Upper lobe of left lung (tissue), 6 donors: ENCODE data around the gene ADK. TPM values are rescaled to one million over a fixed set of nuclear protein-coding genes. Genes with fewer than 3 reads are reported as not detected.

Experiments used
- ATAC-seq, 2 donors: fragments of 200-7000 bp; cut with Tn5 transposase; one replicate each; pipeline ENCODE4 v1.9.1; 2022; ENCODE audit warnings: mild to moderate bottlenecking in 2 of 2, moderate library complexity in 2 of 2; ENCODE audit not compliant: low FRiP score in 2 of 2
- DNase-seq, 2 donors: peaks; one replicate each; pipeline ENCODE4 v3.0.0-alpha.2; 2019 to 2020
- H3K27ac ChIP-seq, 4 donors: fragments of 200-600 bp; sonication (generic); one replicate each; pipeline ENCODE4 v1.5.1; 2016 to 2019
- H3K27me3 ChIP-seq, 4 donors: fragments of 200-600 bp; sonication (generic); one replicate each; pipeline ENCODE4 v1.5.1; 2017 to 2019
- H3K36me3 ChIP-seq, 4 donors: fragments of 200-600 bp; sonication (generic); one replicate each; pipeline ENCODE4 v1.5.1; 2016 to 2019
- H3K4me1 ChIP-seq, 4 donors: fragments of 200-600 bp; sonication (generic); one replicate each; pipeline ENCODE4 v1.5.1; 2018 to 2019
- H3K4me3 ChIP-seq, 4 donors: fragments of 200-600 bp; sonication (generic); one replicate each; pipeline ENCODE4 v1.5.1; 2017 to 2019; ENCODE audit warnings: mild to moderate bottlenecking in 2 of 4, moderate library complexity in 1 of 4
- H3K9me3 ChIP-seq, 4 donors: fragments of 200-600 bp; sonication (generic); one replicate each; pipeline ENCODE4 v1.5.1; 2018 to 2019
- EP300 ChIP-seq, 4 donors: sonication (generic); formaldehyde crosslinking; IDR thresholded peaks; one replicate each; pipeline ENCODE4 v1.5.1; 2017; ENCODE audit warnings: antibody characterized with exemption in 4 of 4, control low read depth in 2 of 4
- POLR2A ChIP-seq, 4 donors: fragments of 450-650 bp; IDR thresholded peaks; one replicate each; pipeline ENCODE4 v1.5.1; 2016 to 2017; ENCODE audit warnings: antibody characterized with exemption in 4 of 4, mild to moderate bottlenecking in 2 of 4
- POLR2AphosphoS5 ChIP-seq, 2 donors: sonication (generic); formaldehyde crosslinking; IDR thresholded peaks; one replicate each; pipeline ENCODE4 v1.5.1; 2017; ENCODE audit warnings: antibody characterized with exemption in 2 of 2
- WGBS, 2 donors: methylation state at CpG; one replicate each; pipeline ENCODE4 v1.1.5; 2017 to 2018; 5-methylcytosine and 5-hydroxymethylcytosine counted together
- total RNA-seq, 6 donors: library from RNA; depleted of rRNA in 4 of 6; stranded (reverse); fragments of >200 nt in 4 of 6; gene quantifications; one replicate each; pipeline versions ENCODE4 v1.1.0 to v1.2.1, GENCODE V29; 2016 to 2021
- TF ChIP-seq, protein P1 (sequence below), 6 experiments: fragments of 450-650 bp in 4 of 6; fragments of 200-600 bp in 2 of 6; sonication (generic) in 2 of 6; IDR thresholded peaks; one replicate each; pipeline ENCODE4 v1.5.1; 2016 to 2019; ENCODE audit warnings: antibody characterized with exemption in 6 of 6
- donor health status: DM: no; HTN: no; CAD: no; lungs with moderate emphysema.
- donor health status: DM: no; HTN: yes; CAD: no; lungs with severe emphysema.

The ADK gene
- total RNA-seq, 6 donors from 2014 or later, result 27.9 to 123 (median 48.1) TPM

DNA sequence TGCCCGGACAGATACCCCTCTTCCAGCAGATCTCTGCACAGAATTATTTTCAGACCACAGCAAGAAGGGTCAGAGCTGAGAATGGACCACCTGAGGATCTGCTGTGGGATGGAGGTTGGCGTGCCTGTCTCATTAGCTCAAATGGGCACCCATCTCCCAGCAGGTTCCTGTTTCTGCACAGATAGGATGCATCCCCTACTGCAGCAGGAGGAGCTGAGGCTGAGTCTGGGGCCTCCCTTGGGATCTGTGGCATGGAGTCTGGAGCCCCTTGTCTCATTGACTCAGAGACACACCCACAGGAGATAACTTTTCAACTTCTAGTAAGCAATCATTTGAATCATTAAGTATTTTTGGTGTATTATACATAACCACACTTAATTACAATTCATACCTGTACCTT lies 212.7 kb downstream of the ADK start:
- no peak for ATAC-seq
- Histone ChIP-seq H3K4me3 (no peak overlapping the region), H3K9me3 (peaks cover 18 to 30% (median 24%) of the 10 kb centered on the region in 4 donors), H3K36me3 (peaks cover 0 to 8% (median 3%) of the 10 kb centered on the region in 4 donors), H3K27ac (no peak overlapping the region), H3K4me1 (no peaks in the 10 kb centered on the region), H3K27me3 (no peaks in the 10 kb centered on the region)
- TF ChIP-seq POLR2A (IDR thresholded peaks at IDR 0.05) (no peak), EP300 (IDR thresholded peaks at IDR 0.05) (no peak), POLR2AphosphoS5 (IDR thresholded peaks at IDR 0.05) (no peak)
- TF ChIP-seq, protein P1, sequence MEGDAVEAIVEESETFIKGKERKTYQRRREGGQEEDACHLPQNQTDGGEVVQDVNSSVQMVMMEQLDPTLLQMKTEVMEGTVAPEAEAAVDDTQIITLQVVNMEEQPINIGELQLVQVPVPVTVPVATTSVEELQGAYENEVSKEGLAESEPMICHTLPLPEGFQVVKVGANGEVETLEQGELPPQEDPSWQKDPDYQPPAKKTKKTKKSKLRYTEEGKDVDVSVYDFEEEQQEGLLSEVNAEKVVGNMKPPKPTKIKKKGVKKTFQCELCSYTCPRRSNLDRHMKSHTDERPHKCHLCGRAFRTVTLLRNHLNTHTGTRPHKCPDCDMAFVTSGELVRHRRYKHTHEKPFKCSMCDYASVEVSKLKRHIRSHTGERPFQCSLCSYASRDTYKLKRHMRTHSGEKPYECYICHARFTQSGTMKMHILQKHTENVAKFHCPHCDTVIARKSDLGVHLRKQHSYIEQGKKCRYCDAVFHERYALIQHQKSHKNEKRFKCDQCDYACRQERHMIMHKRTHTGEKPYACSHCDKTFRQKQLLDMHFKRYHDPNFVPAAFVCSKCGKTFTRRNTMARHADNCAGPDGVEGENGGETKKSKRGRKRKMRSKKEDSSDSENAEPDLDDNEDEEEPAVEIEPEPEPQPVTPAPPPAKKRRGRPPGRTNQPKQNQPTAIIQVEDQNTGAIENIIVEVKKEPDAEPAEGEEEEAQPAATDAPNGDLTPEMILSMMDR (IDR thresholded peaks at IDR 0.05), result no peak
- WGBS, 2 donors, result 100% methylated on average over 1 to 2 of the region's 2 CpGs
- DNase-seq, result no peak

- Histone ChIP-seq H3K9me3 (peaks cover 8 to 23% (median 16%) of the 10 kb centered on the region in 4 donors), H3K4me1 (no peaks in the 10 kb centered on the region), H3K27me3 (no peaks in the 10 kb centered on the region), H3K36me3 (peaks cover 0 to 8% (median 3%) of the 10 kb centered on the region in 4 donors), H3K4me3 (no peak overlapping the region), H3K27ac (no peak overlapping the region)
- ATAC-seq (no peak), DNase-seq (no peak)
- WGBS, 2 donors, result 81 to 87% methylated on average over 3 of the region's 3 CpGs
- TF ChIP-seq POLR2AphosphoS5 (IDR thresholded peaks at IDR 0.05) (no peak), EP300 (IDR thresholded peaks at IDR 0.05) (no peak), POLR2A (IDR thresholded peaks at IDR 0.05) (no peak)
- TF ChIP-seq, protein P1 (IDR thresholded peaks at IDR 0.05), result no peak
Measured at GRCh38 chr10:74365109-74365508, 214.1 kb downstream of the ADK start.

DNA sequence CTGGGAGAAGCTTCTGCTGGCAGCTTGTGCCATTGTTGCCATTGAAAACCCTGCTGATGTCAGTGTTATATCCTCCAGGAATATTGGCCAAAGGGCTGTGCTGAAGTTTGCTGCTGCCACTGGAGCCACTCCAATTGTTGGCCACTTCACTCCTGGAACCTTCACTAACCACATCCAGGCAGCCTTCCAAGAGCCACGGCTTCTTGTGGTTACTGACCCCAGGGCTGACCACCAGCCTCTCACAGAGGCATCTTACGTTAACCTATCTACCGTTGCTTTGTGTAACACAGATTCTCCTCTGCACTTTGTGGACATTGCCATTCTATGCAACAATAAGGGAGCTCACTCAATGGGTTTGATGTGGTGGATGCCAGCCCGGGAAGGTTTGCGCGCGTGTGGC lies 220.7 kb downstream of the ADK start:
- Histone ChIP-seq H3K27ac (no peak overlapping the region), H3K4me3 (no peak overlapping the region), H3K4me1 (no peaks in the 10 kb centered on the region), H3K9me3 (no peaks in the 10 kb centered on the region), H3K27me3 (no peaks in the 10 kb centered on the region), H3K36me3 (peaks cover 0 to 3% (median 0%) of the 10 kb centered on the region in 4 donors)
- ATAC-seq (no peak), DNase-seq (no peak)
- 89% methylated on average over 7 of the region's 7 CpGs for WGBS, 2 donors
- TF ChIP-seq, protein P1 (IDR thresholded peaks at IDR 0.05), result no peak
- no peak for TF ChIP-seq POLR2AphosphoS5 (IDR thresholded peaks at IDR 0.05)

GRCh38 chr10:74373059-74373458 lies 222.0 kb downstream of the ADK start:
- Histone ChIP-seq H3K36me3 (peaks cover 0 to 3% (median 0%) of the 10 kb centered on the region in 4 donors), H3K9me3 (no peaks in the 10 kb centered on the region), H3K4me3 (no peak overlapping the region), H3K27me3 (no peaks in the 10 kb centered on the region), H3K27ac (no peak overlapping the region), H3K4me1 (no peaks in the 10 kb centered on the region)
- no peak for DNase-seq
- TF ChIP-seq POLR2A (IDR thresholded peaks at IDR 0.05), result no peak
- TF ChIP-seq EP300 (IDR thresholded peaks at IDR 0.05), result no peak
- TF ChIP-seq, protein P1 (IDR thresholded peaks at IDR 0.05), result no peak
- TF ChIP-seq POLR2AphosphoS5 (IDR thresholded peaks at IDR 0.05), result no peak
- no peak for ATAC-seq
- 91 to 100% methylated on average over 1 of the region's 1 CpG for WGBS, 2 donors

GRCh38 chr10:74377476-74377875 lies 226.5 kb downstream of the ADK start:
- Histone ChIP-seq H3K27ac (no peak overlapping the region), H3K27me3 (no peaks in the 10 kb centered on the region), H3K36me3 (no peaks in the 10 kb centered on the region), H3K4me3 (no peak overlapping the region), H3K4me1 (no peaks in the 10 kb centered on the region), H3K9me3 (no peaks in the 10 kb centered on the region)
- TF ChIP-seq, protein P1 (IDR thresholded peaks at IDR 0.05), result no peak
- ATAC-seq (no peak), DNase-seq (no peak)
- 91% methylated on average over 5 of the region's 5 CpGs for WGBS, 2 donors
